AG20443 (cell line): ENCODE measurements around the gene CCDC13.
"Not testable (repeated sequence)": the region's sequence is repeated elsewhere in the genome, so short reads cannot be mapped to it uniquely, and the experiment has no call there.

Experiments used
- DNase-seq: peaks from one replicate; pipeline ENCODE4 v3.0.0; 2012; ENCODE audit warnings: low spot score, mixed read lengths

Gene CCDC13, protein sequence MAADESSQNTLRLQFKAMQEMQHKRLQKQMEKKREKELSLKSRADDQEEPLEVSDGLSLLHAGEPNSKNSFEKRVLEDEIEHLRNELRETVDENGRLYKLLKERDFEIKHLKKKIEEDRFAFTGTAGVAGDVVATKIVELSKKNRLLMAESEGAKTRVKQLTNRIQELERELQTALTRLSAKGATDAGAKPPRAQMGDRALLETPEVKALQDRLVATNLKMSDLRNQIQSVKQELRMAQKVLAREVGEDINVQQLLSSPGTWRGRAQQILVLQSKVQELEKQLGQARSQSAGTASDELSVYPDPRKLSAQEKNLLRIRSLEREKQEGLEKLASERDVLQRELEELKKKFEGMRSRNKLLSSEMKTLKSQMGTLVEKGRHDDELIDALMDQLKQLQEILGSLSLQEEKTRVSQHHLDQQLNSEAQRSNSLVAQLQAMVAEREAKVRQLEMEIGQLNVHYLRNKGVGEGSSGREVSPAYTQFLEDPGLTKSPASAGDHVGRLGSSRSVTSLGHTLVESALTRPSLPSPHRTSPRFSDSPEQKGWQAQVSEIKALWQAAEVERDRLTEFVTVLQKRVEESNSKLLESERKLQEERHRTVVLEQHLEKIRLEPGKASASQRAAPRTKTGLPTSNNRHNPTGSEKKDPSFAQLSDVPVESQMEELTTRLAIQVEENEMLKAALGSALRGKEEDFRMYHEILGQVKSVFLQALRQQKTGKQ

DNA sequence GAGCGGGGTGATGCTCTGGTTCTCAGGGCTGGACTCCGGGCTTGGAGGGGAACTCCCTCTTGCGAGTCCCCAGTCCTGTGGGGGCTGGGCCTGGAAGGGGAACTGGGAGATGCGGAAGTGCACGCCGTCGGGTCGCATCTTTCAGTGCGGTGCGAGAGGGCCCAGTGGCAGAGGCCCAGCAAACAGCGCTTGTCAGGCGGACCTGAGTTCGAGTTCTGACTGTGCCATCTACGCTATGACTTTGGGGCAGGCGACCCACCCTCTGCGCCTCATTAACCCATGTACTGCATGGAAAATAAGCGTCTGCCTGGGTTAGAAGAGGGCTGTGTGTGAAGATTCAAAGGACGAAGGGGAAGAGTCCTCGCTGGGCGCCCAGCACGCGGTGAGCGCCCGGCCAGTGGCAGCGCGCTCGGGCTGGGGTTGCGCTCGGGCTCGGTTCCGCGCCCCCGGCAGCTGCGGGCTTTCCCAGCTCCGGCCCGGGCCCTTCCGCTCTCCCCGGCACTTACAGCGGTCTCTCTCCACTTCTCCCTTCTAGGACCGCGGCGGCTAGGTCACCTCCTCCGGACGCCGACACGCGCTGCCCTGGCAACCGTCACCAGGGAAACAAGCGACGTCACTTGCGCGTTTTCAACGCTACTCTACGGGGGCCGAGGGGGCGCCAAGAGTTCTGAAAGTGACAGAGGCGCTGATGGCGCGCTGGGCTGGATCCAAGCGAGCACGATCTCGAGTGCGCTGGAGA is at the start of gene CCDC13:
Gene CCDC13, minus strand, starts transcription at position 584 of the 739 bp plus-strand sequence. CDS start 14,908 bp downstream, outside the sequence.
- DNase-seq: peak; percentile 94

DNA sequence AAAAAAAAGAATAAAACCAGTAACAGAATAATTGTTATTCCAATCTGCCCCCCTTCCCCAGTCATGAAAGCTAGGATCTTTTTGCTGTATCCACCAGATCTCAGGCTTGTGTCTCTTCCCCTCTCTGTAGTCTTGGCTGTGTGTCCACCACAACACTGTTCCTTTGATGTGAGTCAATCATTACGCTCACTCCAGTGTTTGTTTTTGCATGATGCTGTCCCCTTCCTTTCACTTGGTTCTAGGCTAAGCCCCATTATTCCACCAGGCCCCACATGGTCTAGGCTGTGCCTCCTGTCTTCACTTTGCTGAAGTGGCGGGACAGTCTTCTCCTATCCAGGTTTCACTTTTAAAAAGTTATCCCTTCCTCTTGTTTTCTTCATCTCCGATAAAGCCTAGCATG is 49.8 kb upstream of the CCDC13 start:
- DNase-seq: no peak

DNA sequence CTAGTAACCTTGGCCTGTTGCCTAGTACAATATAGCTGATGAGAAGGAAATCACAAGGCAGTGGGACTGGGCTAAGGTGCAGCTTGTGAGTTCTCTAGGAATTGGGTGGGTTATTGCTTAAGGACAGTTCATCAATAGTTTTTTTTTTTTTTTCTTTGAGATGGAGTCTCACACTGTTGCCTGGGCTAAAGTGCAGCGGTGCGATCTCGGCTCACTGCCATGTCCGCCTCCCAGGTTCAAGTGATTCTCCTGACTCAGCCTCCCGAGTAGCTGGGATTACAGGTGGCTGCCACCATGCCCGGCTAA is 47.6 kb upstream of the CCDC13 start:
- no peak for DNase-seq

DNA sequence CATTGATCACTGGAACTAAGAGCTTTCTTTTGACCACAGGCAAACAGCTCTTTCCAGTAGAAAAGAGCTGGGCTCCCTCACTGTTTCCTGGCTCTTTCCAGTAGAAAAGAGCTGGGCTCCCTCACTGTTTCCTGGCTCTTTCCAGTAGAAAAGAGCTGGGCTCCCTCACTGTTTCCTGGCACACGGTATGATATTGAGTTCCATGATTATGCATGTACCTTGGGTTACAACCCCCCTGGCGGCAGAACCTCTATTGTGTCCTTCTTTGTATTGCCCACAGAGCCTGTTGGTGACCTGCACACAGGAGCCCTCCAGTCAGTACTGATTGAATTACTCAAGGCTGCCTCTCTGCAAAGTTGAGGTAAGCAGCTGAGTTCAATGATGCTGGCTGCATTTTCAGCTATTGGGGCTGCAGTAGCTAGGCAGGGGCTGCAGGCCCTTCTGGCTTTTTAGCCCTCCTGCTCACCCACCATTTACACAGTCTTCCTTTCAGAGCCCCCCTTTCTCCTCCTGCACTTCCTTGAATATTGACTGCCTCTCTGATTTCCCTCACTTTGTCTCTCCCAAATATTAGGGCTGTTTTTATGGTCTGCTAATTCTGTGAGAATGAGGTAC is 46.4 kb upstream of the CCDC13 start:
- no peak for DNase-seq

DNA sequence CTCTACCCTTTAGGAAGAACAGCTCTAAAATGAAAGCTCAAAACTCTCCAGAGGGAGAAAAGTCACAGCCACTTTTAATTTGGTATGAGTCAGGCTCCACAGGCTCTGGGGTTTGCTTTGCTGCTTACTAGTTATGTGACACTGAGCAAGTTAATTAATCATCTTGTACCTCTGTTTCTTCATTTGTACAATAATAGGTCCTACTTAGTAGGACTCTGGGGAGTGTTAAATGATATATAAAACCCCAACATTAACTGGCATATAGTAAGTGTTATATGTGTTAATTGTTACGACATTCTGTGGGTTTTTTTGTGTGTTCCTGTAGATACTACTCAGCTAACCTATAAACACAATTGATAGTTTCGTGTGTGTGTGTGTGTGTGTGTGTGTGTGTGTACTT is 42.8 kb upstream of the CCDC13 start:
- no peak for DNase-seq

DNA sequence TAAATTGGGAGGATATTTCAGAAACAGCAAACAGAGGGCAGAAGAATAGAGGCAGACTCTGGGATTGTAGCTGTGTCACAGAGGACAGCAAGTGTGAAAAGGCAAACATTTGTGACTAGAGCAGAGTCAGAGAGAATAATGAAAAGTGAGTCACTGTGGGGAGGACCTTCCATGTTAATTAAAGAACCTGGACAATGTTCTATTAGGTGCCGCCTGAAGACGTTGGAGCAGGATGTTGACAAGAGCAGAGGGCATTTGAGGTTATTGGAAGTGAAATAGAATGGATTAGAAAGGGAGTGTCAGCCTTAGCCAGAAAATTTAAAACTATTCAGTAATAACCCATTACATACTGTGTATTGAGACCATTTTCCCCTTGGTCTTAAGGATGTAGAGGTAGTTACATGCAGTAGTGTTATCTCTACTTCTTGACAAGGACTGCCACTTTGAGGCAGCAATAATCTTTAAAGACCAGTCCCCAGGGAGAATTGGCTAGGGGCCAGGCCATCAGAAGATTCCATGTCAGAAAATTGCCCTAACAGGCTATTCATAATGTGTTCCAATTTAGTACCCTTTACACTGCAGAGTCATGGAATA is 42.0 kb upstream of the CCDC13 start:
- DNase-seq: no peak

DNA sequence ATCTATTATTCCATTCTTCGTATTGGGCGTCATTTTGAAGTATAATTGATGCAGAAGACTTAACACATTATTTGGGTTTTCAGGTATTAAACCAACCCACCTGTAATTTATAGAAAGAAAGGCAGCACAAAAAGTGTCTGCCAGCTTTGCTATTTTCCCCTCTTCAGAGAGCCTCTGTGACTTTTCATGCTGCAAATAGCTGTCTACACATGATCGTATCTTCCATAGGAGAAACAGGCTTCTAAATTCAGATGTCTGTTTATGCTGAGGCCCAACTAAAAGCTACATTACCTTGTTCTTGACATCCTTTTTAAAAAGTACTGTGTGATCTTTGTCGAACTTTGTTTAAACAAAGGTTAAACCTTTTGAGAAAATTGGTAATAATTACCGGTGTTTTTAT is 41.2 kb upstream of the CCDC13 start:
- no peak for DNase-seq

DNA sequence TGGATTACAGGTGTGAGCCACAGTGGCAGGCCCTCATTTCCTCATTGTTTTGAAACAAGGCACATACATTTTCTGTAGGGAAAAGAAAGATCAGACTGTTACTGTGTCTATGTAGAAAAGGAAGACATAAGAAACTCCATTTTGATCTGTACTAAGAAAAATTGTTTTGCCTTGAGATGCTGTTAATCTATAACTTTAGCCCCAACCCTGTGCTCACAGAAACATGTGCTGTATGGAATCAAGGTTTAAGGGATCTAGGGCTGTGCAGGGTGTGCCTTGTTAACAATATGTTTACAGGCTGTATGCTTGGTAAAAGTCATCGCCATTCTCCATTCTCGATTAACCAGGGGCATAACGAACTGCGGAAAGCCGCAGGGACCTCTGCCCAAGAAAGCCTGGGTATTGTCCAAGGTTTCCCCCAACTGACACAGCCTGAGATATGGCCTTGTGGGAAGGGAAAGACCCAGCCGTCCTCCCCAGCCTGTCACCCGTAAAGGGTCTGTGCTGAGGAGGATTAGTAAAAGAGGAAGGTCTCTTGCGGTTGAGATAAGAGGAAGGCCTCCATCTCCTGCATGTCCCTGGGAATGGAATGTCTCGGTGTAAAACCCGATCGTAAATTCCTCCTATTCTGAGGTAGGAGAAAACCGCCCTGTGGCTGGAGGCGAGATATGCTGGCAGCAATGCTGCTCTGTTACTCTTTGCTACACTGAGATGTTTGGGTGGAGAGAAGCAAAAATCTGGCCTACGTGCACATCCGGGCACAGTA is 38.2 kb upstream of the CCDC13 start:
- not testable (repeated sequence) for DNase-seq

DNA sequence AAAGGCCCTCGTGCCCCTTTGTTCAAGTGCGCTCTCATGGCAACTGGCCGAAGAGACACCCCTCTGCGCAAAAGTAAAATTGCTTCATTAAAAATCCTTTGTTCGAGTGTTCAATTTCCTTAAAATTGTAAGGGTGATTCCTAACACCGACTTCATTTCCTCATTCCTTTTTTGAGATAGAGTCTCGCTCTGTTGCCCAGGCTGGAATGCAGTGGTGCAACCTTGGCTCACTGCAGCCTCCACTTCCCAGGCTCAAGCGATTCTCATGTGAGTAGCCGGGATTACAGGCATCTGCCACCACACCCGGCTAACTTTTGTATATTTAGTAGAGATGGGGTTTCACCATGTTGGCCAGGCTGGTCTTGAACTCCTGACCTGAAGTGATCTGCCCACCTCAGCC is 37.7 kb upstream of the CCDC13 start:
- DNase-seq: not testable (repeated sequence)

DNA sequence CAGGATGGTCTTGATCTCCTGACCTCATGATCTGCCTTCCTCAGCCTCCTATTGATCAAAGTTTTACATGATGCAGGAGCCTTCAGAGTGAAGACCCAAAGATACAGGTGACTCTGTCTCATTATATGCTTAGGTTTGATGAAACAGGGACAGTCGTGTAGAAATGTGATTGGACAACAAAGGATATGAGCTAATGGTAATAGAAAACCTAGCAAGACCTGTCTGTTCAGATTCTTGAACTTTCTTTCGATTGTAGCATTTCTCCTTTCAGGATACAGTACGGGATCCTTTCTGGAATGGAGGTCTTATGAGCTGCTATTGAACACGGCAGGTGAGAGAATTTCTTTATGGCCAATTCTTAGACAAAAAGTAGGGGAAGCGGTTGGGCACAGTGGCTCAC is 36.1 kb upstream of the CCDC13 start, which contains the start of gene ACKR2:
Gene ACKR2, plus strand, starts transcription at position 244 of the 400 bp plus-strand sequence. CDS start 55,058 bp downstream, outside the sequence.
- no peak for DNase-seq

DNA sequence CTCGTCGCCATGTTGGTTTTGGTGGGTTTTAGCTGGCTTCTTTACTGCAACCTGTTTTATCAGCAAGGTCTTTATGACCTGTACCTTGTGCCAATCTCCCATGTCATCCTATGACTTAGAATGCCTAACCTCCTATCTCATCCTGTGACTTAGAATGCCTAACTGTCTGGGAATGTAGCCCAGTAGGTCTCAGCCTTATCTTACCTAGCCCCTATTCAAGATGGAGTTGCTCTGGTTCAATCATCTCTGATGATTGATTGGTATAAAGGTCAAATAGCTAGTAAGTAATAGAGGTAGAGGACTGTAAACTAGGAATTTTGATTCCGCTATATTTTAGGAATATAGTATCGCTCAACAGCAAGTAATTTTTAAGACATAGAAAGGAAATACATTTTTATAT is 34.9 kb upstream of the CCDC13 start:
- DNase-seq: no peak

DNA sequence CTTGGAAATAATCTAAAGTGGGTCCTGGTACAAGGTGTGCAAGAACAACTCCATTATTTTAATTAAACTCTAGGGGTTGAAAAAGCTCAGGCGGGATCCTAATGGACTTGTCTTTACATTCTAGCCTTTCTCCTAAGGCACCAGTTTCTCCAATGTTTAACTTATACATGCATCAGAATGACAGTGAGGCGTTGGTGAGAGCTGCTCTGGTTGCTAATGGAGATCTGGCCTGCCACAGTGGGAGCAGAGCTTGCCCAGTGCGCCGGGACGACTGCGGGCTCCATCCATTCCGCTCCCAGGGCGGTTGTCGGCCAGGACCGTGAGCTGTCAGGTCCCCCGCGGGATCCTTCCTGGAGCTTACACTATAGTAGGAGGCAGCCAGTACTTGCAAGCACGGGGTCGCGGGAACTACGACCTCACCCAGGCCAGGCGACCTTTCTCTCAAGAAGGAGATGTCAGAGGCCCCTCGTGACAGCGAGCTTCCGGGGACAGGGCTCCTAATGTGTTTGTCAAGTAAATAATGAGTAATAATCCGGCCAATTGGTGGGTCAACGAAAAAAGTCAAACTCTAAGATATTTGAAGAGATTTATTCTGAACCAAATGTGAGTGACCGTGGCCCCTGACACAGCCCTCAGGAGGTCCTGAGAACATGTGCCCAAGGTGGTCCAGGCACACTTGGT is 32.2 kb upstream of the CCDC13 start:
- DNase-seq: peak; percentile 18

DNA sequence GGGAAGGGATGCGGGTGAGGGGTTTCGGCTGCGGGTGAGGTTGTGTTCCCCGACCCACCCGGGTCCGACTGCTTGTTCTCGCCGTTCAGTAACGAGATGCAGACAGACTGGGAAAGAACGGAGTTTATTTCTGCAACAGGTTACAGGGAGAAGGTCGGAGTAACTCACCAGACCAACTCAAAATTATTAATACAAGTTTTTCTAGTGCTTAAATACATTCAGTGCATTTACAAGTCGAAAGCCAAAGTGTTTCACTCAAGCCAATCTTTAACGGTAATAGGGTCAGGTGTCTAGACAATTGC is 31.7 kb upstream of the CCDC13 start:
- DNase-seq: no peak

DNA sequence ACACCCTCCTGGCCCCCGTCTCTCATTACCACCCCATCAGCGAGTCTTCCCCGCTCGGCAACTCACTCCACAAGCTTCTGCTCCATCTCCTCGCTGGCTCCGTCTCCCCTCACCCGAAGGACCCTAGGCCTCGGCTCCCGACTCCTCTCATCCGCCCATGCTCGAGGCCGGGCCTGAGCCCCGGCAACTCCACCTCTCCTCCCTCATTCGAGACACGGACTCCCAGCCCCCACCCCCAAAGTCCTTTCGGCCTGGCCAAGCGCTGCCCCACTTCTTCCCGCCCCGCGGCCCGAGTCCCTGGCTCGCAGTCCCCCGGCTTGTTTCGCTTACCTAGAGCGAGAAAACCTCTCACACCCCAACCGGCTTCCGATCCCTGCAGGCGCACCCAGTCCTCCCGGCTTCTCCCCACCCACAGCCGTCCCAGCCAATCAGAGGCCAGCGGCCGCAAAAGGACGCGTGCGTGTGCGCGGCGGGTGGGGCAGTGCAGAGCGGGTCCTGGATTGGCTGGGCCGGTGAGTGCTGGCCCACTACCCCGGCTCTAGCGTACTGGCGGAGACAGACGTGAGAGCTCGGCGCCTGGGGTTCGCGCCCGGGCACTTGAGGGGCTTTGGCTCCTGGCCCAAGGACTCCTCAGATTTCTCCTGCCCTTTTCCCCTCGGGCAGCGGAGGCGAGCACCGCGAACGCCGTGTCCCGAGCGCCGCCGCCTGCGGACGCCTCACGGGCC is 31.2 kb upstream of the CCDC13 start, which contains the start of gene HIGD1A:
Gene HIGD1A, minus strand, starts transcription at position 385 of the 725 bp plus-strand sequence. CDS start 10,237 bp downstream, outside the sequence.
- peak; percentile 99 for DNase-seq

DNA sequence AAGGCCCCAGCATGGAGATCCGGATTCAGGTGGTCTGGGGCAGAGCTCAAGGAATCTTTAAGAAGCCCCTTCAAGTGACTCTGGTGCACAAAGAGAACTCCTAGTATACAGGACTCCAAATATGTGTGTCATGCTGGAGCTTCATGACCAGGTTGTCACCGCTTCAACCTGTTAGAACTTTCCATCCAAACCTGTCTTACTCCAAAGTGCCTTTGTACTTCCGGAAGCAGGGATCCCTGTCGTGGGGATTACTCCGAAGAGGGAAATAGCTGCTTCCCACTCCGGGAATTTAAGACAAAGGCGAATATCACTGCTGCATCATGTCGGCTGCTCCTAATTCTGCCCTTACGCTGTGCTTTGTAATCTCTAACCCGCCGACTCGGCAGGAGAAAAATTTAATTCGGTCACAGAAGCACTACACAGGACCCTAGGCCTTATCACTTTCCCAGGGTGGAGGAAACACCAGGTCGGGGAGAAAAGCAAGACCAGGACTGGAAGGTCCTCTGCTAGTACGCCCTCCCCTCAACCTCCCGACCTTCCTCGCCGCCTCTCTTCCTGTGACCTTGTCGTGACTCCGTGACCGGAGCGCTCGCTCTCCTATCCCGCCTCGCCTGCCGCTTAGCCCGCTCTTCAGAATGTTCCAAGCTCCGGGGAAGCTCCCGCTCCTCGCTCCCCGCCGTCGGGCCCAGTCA is 30.5 kb upstream of the CCDC13 start:
- DNase-seq: peak; percentile 52

DNA sequence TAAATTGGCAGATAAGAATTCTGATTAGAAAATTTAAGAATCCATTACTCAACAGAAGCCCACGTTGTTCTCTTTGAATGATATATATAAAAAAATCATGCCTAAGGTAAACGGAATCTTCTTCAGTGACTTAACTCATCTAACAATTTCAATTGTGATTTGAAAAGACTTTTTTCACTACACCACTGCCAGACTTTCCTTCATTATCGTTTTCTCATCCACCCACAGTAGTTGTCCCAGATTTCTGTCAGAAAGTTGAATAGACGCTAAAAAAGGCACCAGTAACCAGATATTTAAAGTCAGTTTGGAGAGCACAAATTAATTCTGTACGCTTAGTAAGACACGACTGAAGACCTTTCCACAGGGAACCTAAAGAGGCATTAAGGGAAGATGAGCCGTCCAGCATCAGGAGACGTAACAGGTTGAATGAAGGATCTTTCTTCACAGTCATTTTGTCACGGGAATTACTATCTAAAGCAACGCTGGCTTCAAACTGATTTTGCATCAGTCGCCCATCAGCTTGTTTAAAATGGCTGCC is 29.9 kb upstream of the CCDC13 start:
- DNase-seq: no peak

DNA sequence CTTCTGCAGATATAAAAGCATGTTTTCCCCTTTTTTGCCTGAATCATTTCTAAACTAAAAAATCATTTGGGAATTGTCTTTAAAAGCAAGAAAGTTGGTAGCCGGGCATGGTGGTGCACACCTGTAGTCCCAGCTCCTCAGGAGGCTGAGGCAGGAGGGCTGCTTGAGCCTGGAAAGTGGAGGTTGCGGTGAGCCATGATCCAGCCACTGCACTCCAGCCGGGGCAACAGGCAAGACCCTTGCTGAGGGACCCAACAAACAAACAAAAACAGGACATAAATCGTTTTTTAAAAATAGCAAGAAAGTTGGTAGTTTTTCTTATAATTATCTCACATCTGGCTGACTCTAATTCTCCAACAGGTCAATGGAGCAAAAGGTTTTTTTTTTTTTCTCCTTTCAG is 28.7 kb upstream of the CCDC13 start:
- DNase-seq: no peak

DNA sequence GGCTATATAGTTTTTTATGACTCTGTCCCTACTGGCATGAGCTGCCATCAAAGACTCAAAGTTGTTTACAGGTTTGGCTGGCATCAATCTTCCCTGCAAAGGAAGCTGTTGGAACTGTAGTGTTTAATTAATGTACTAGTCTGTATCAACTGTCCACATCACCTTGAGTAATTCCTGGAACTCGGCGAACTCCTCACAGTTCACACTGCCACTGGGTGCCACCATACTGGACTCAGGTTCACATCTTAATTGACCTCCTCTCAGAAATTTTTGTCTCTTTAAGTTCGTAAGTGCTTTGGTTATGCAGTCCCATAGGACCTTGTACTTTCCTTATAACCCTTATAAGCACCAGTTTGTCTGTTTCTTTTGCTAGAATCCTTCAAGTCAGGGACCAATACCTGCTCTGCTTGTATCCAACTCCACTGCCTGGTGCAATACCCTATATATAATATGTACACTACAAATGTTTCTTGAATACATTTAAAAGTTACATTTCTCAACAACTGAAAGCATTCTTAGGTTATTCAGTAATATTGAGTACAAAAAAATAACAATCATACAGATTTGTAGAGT is 28.1 kb upstream of the CCDC13 start:
- no peak for DNase-seq

DNA sequence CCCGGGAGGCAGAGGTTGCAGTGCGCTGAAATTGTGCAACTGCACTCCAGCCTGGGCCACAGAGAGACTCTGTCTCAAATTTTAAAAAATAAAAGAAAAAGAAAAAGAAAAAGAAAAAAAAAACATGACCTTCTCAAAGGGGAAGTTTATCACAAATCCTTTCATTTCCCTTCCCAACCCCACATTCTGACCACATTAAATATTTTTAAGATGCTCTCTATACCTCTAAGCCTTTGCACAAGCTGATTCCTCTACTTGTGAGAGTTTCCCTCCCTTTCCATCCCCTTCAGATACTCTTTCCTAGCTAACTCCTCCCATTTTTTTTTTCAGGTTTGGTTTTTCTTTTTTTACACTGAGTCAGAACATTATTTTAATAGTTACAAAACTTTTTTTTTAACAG is 27.2 kb upstream of the CCDC13 start:
- no peak for DNase-seq
